ENCODE data around the gene EPHB2. TPM values are rescaled to one million over a fixed set of nuclear protein-coding genes. Genes with fewer than 3 reads are reported as not detected.
A peak's percentile ranks its signal among the peaks of the same experiment; 100 is the strongest.

EPHB2 gene
- total and polyA plus RNA-seq, 2 donors (not counting 1 experiment from before 2014, with no cell fraction given) = 0.07 to 0.39 TPM

- H3K9ac ChIP-seq (ENCODE audit: low read length) = no peak overlapping the region
- POLR2A ChIA-PET = no interaction called here
- DNase-seq = no peak
- Mint-ChIP-seq H3K4me1 (peaks cover 27% of the 10 kb centered on the region), H3K27me3 (peaks cover 21% of the 10 kb centered on the region), H3K9me3 (ENCODE audit: insufficient read depth) (no peaks in the 10 kb centered on the region), H3K4me3 (no peak overlapping the region), H3K27ac (no peak overlapping the region)
- no peak overlapping the region for H2AFZ ChIP-seq (ENCODE audit: insufficient read depth, low read depth, low read length, poor library complexity, severe bottlenecking)
- intact Hi-C loops (cut with micrococcal nuclease) = no loop called here
- H3K79me2 ChIP-seq (ENCODE audit: control insufficient read depth, insufficient read depth, low read length) = no peaks in the 10 kb centered on the region
- no peak overlapping the region for H3K4me3 ChIP-seq (ENCODE audit: control extremely low read depth in 1 of 5, extremely low read depth in 1 of 5, insufficient read depth in 1 of 5, low read depth in 2 of 5, low read length in 4 of 5)
- CTCF ChIA-PET = no interaction called here
- 81% methylated on average over 3 of the region's 6 CpGs for WGBS (ENCODE audit: insufficient coverage)
- ATAC-seq (ENCODE audit: low read depth) = no peak
- H4K20me1 ChIP-seq (ENCODE audit: control insufficient read depth, insufficient read depth, low read length, poor library complexity, severe bottlenecking) = no peaks in the 10 kb centered on the region
- H3K36me3 ChIP-seq (replicated peaks in 1 of 2; ENCODE audit: control extremely low read depth in 1 of 2, control insufficient read depth in 1 of 2, extremely low read depth in 1 of 2, insufficient read depth in 2 of 2, low read length in 1 of 2) = no peaks in the 10 kb centered on the region
- H3K27ac ChIP-seq (ENCODE audit: low read length in 2 of 2) = no peak overlapping the region
- peaks cover 10 to 17% of the 10 kb centered on the region in 2 donors for H3K4me1 ChIP-seq (ENCODE audit: control insufficient read depth in 2 of 2, insufficient read depth in 2 of 2, low read length in 2 of 2)
- H3K9me3 ChIP-seq (ENCODE audit: control extremely low read depth in 1 of 3, control insufficient read depth in 2 of 3, insufficient read depth in 1 of 3, low read length in 2 of 3) = no peaks in the 10 kb centered on the region
- peaks cover 0 to 4% (median 0%) of the 10 kb centered on the region in 4 experiments for H3K27me3 ChIP-seq (replicated peaks in 1 of 4; ENCODE audit: control extremely low read depth in 1 of 4, control insufficient read depth in 3 of 4, insufficient read depth in 4 of 4, low read length in 3 of 4)
- TF ChIP-seq CTCF (IDR thresholded peaks at IDR 0.05) (no peak), EZH2 (IDR thresholded peaks at IDR 0.05; ENCODE audit: borderline replicate concordance, insufficient read depth, low read depth, low read length, poor library complexity, severe bottlenecking) (no peak)
- no peak overlapping the region for H3K4me2 ChIP-seq (replicated peaks; ENCODE audit: low read depth, low read length, poor library complexity, severe bottlenecking)
Measured at GRCh38 chr1:22852144-22852655, 141.6 kb downstream of the EPHB2 start.

GRCh38 chr1:22853651-22854185 is 143.1 kb downstream of the EPHB2 start:
- Mint-ChIP-seq H3K9me3 (ENCODE audit: insufficient read depth) (no peaks in the 10 kb centered on the region), H3K4me3 (peak overlapping the region; percentile 3), H3K27me3 (peaks cover 10% of the 10 kb centered on the region), H3K27ac (no peak overlapping the region), H3K4me1 (peaks cover 27% of the 10 kb centered on the region)
- Histone ChIP-seq H2AFZ (ENCODE audit: insufficient read depth, low read depth, low read length, poor library complexity, severe bottlenecking) (no peak overlapping the region), H3K9ac (ENCODE audit: low read length) (no peak overlapping the region), H3K27ac (ENCODE audit: low read length in 2 of 2) (no peak overlapping the region), H3K4me3 (ENCODE audit: control extremely low read depth in 1 of 5, extremely low read depth in 1 of 5, insufficient read depth in 1 of 5, low read depth in 2 of 5, low read length in 4 of 5) (no peak overlapping the region), H3K4me1 (ENCODE audit: control insufficient read depth in 2 of 2, insufficient read depth in 2 of 2, low read length in 2 of 2) (peaks cover 10 to 17% of the 10 kb centered on the region in 2 donors), H3K36me3 (replicated peaks in 1 of 2; ENCODE audit: control extremely low read depth in 1 of 2, control insufficient read depth in 1 of 2, extremely low read depth in 1 of 2, insufficient read depth in 2 of 2, low read length in 1 of 2) (no peaks in the 10 kb centered on the region), H3K79me2 (ENCODE audit: control insufficient read depth, insufficient read depth, low read length) (no peaks in the 10 kb centered on the region), H3K9me3 (ENCODE audit: control extremely low read depth in 1 of 3, control insufficient read depth in 2 of 3, insufficient read depth in 1 of 3, low read length in 2 of 3) (no peaks in the 10 kb centered on the region), H4K20me1 (ENCODE audit: control insufficient read depth, insufficient read depth, low read length, poor library complexity, severe bottlenecking) (no peaks in the 10 kb centered on the region), H3K27me3 (replicated peaks in 1 of 4; ENCODE audit: control extremely low read depth in 1 of 4, control insufficient read depth in 3 of 4, insufficient read depth in 4 of 4, low read length in 3 of 4) (no peaks in the 10 kb centered on the region), H3K4me2 (replicated peaks; ENCODE audit: low read depth, low read length, poor library complexity, severe bottlenecking) (no peak overlapping the region)
- no peak for ATAC-seq (ENCODE audit: low read depth)
- POLR2A ChIA-PET = no interaction called here
- WGBS (ENCODE audit: insufficient coverage) = 92% methylated on average over 8 of the region's 9 CpGs
- DNase-seq = no peak
- intact Hi-C loops (cut with micrococcal nuclease) = no loop called here
- CTCF ChIA-PET = no interaction called here
- TF ChIP-seq CTCF (IDR thresholded peaks at IDR 0.05) = no peak
- TF ChIP-seq EZH2 (IDR thresholded peaks at IDR 0.05; ENCODE audit: borderline replicate concordance, insufficient read depth, low read depth, low read length, poor library complexity, severe bottlenecking) = no peak

Data from B cell (primary cell).